AG04449 (cell line): ENCODE results near the gene PANK3.
A peak's percentile ranks its signal among the peaks of the same experiment; 100 is the strongest.

Experiments
- CTCF ChIA-PET: fragments of 350-600 bp; formaldehyde crosslinking; extraction: SDS; loops from one replicate; lab custom pipeline; 2021; ENCODE audit warnings: antibody characterized with exemption; lab: Yijun Ruan, JAX
- POLR2A ChIA-PET: fragments of 400-600, 350-600 bp; formaldehyde crosslinking; extraction: SDS; loops from one replicate; lab custom pipeline; 2020; ENCODE audit warnings: antibody characterized with exemption, inconsistent platforms; lab: Yijun Ruan, JAX
- DNase-seq: peaks from one replicate; pipeline ENCODE4 v3.0.0-alpha.2; 2010; ENCODE audit warnings: low read depth, low spot score
- H3K4me3 ChIP-seq: 2 replicates; pipeline ENCODE4 v1.5.1; 2011; ENCODE audit warnings: low read depth, mild to moderate bottlenecking, control low read depth, low read length
- CTCF ChIP-seq: IDR thresholded peaks from one replicate; pipeline ENCODE4 v1.5.1; 2011; ENCODE audit warnings: mild to moderate bottlenecking, moderate library complexity, low read length, control low read depth, inconsistent platforms; ENCODE audit not compliant: insufficient read depth; ENCODE audit errors: missing control alignments

The PANK3 gene

GRCh38 chr5:168562279-168562678 is 16.9 kb downstream of the PANK3 start:
- DNase-seq, result no peak
- no peak overlapping the region for H3K4me3 ChIP-seq
- TF ChIP-seq CTCF, result no peak
- CTCF ChIA-PET, result no interaction called here
- POLR2A ChIA-PET, result no interaction called here

GRCh38 chr5:168557389-168557788 is 21.8 kb downstream of the PANK3 start:
- no peak for TF ChIP-seq CTCF
- CTCF ChIA-PET, result no interaction called here
- no peak for DNase-seq
- POLR2A ChIA-PET, result no interaction called here
- H3K4me3 ChIP-seq, result no peak overlapping the region

- no peak for TF ChIP-seq CTCF
- DNase-seq, result no peak
- CTCF ChIA-PET, result interaction anchor here (1.3 kb wide), 1 partner anchor 68 kb away, joined by 3 read pairs; the partner anchor contains the start of gene RARS1
- POLR2A ChIA-PET, result no interaction called here
- no peak overlapping the region for H3K4me3 ChIP-seq
Measured at GRCh38 chr5:168553377-168554130, 25.6 kb downstream of the PANK3 start.

- no peak for TF ChIP-seq CTCF
- POLR2A ChIA-PET, result no interaction called here
- H3K4me3 ChIP-seq, result no peak overlapping the region
- CTCF ChIA-PET, result interaction anchor here (1.3 kb wide), 1 partner anchor 66 kb away, joined by 3 read pairs; the partner anchor contains the start of gene RARS1
- peak; percentile 92 for DNase-seq
Measured at GRCh38 chr5:168552146-168552545, 27.0 kb downstream of the PANK3 start.

GRCh38 chr5:168550656-168551055 is 28.5 kb downstream of the PANK3 start:
- POLR2A ChIA-PET, result no interaction called here
- no peak for TF ChIP-seq CTCF
- CTCF ChIA-PET, result no interaction called here
- no peak overlapping the region for H3K4me3 ChIP-seq
- no peak for DNase-seq

GRCh38 chr5:168549554-168549953 is 29.6 kb downstream of the PANK3 start:
- POLR2A ChIA-PET, result no interaction called here
- no peak for TF ChIP-seq CTCF
- CTCF ChIA-PET, result interaction anchor here (0.7 kb wide), 1 partner anchor 1424 kb away, joined by 3 read pairs; no protein-coding TSS in a partner anchor
- no peak overlapping the region for H3K4me3 ChIP-seq
- DNase-seq, result no peak
